Thymus (tissue), 11 donors: Measurements from ENCODE around the gene SYT12. TPM values are rescaled to one million over a fixed set of nuclear protein-coding genes. Genes with fewer than 3 reads are reported as not detected.

ENCODE experiments used
- DNase-seq, 9 donors: peaks; one replicate each; pipeline ENCODE4 v3.0.0-alpha.2; 2013; ENCODE audit warnings: low spot score in 9 of 9, low read depth in 6 of 9, missing footprints in 1 of 9
- H3K27ac ChIP-seq, 2 donors: one replicate each; pipeline ENCODE4 v1.5.1; 2013; ENCODE audit warnings: control low read depth in 1 of 2, low read depth in 1 of 2, low read length in 1 of 2, mild to moderate bottlenecking in 1 of 2, moderate library complexity in 1 of 2
- H3K27me3 ChIP-seq, 2 donors: one replicate each; pipeline ENCODE4 v1.5.1; 2013; ENCODE audit warnings: low read length in 1 of 2; ENCODE audit not compliant: control insufficient read depth in 2 of 2, insufficient read depth in 1 of 2
- H3K36me3 ChIP-seq, 2 donors: one replicate each; pipeline ENCODE4 v1.5.1; 2013; ENCODE audit warnings: low read length in 1 of 2, mild to moderate bottlenecking in 1 of 2, moderate library complexity in 1 of 2; ENCODE audit not compliant: control insufficient read depth in 2 of 2, insufficient read depth in 2 of 2
- H3K4me1 ChIP-seq, 2 donors: one replicate each; pipeline ENCODE4 v1.5.1; 2013; ENCODE audit warnings: low read length in 2 of 2; ENCODE audit not compliant: control insufficient read depth in 2 of 2, insufficient read depth in 2 of 2
- H3K4me3 ChIP-seq, 2 donors: one replicate each; pipeline ENCODE4 v1.5.1; 2013; ENCODE audit warnings: low read length in 2 of 2, control low read depth in 1 of 2, mild to moderate bottlenecking in 1 of 2
- H3K9me3 ChIP-seq, 2 donors: one replicate each; pipeline ENCODE4 v1.5.1; 2013; ENCODE audit warnings: low read length in 1 of 2, mild to moderate bottlenecking in 1 of 2; ENCODE audit not compliant: control insufficient read depth in 2 of 2, insufficient read depth in 1 of 2
- WGBS: extraction: QIAGEN DNeasy Blood & Tissue Kit; methylation state at CpG from one replicate; pipeline ENCODE4 v1.1.7; 2013; 5-methylcytosine and 5-hydroxymethylcytosine counted together
- polyA plus RNA-seq: library from polyadenylated mRNA; stranded (reverse); fragments of 200-250 nt; gene quantifications from one replicate; pipeline ENCODE4 v1.2.3, GENCODE V29; 2013
- total RNA-seq: library from RNA; stranded (reverse); fragments of 120-200 nt; gene quantifications from one replicate; pipeline ENCODE4 v1.2.4, GENCODE V29; 2013
- donor health status: healthy.

SYT12 gene
- total and polyA plus RNA-seq, 2 donors, result 0.09 to 0.68 TPM

DNA sequence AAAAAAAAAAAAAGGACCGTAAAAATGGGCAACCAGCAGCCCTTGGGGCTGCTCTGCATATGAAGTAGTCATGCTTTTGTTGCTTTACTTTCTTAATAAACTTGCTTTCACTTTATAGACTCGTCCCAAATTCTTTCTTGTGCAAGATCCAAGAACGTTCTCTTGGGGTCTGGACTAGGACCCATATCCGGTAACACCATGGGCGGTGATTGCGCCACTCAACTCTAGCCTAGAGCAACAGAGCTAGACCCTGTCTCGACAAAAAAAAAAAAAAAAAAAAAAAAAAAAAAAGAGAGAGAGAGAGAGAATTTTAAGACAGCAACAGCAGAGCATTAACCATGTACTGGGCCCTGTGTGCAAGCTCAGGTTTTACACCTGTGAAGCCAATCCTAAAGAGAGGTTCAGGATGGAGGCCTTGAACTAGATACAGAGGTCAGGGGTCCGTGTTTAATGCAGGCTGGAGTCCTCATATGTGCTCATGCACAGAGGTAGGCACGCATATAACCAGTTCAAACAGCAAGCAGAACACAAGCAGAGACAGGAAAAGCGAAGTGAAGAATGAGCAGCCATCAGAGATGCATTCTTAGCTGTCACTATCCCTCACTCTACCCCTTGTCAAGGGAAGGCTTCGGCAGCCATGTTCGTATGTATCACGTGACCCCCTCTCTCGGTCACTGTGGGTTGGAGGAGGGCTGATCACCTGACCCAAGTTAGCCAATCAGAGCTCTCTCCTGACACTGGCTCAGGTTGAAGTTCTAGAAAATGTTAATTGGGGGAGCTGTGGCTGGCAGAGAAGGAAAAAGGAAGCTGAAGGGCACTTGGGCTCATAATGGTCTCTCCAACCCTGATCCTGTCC, 16.7 kb upstream of the SYT12 start:
- no peak for DNase-seq
- WGBS, result 92% methylated on average over 14 of the region's 14 CpGs
- no peaks in the 10 kb centered on the region for H3K36me3 ChIP-seq
- no peak overlapping the region for H3K27ac ChIP-seq
- H3K4me1 ChIP-seq, result no peaks in the 10 kb centered on the region
- no peaks in the 10 kb centered on the region for H3K9me3 ChIP-seq
- peaks cover 0 to 17% of the 10 kb centered on the region in 2 donors for H3K27me3 ChIP-seq
- no peak overlapping the region for H3K4me3 ChIP-seq

DNA sequence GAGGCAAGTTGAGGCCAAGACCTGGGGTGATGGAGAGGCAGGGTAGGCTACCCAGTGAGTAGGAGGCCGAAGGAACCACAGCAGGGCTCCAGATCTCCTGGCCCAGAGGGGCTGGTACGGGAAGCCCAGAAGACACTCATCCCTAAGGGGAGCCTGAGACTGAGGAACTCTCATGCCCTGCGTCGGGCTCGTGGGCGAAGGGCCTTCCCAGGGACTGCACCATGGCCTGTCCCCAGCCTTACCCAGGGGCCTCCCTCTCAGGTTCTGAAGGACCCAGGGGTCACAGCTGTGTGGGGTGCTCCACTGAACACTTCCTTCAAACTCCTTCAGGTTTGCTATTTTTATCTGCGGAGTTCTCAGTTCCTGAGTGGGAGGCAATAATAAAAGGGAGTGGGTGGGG, 15.8 kb upstream of the SYT12 start:
- Histone ChIP-seq H3K36me3 (no peaks in the 10 kb centered on the region), H3K9me3 (no peaks in the 10 kb centered on the region), H3K4me3 (no peak overlapping the region), H3K27me3 (peaks cover 0 to 16% of the 10 kb centered on the region in 2 donors), H3K4me1 (no peaks in the 10 kb centered on the region), H3K27ac (no peak overlapping the region)
- no peak for DNase-seq
- 99% methylated on average over 7 of the region's 7 CpGs for WGBS

DNA sequence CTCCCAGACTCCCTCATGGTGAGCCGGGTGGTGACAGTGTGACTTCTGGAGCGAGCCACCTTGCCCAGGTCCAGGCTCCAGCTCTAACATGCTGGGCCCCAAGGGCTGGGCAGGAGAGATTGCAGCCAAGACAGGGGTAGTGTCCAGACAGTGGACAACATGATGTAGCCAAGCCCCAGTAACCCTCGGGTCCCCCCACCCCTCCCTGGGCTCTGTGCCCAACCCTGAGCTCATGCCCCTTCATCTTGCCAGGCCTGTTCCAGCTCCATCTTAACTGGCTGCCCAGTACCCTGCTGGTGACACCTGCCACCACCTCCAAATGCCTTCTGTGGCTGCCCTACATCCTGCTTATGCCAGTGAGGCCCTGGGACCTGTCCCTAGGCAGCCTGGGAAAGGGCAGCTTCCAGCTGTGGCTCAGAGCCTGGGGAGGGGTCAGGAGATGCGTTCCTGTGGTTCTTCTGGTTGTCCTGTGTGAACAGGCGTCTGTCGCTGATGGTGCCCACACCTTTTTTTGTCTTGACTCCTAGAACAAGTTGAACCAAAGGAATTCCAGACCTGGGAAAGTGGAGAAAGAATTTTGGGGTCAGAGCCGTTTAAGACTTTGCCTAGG, 12.5 kb upstream of the SYT12 start:
- no peaks in the 10 kb centered on the region for H3K36me3 ChIP-seq
- DNase-seq, result no peak

DNA sequence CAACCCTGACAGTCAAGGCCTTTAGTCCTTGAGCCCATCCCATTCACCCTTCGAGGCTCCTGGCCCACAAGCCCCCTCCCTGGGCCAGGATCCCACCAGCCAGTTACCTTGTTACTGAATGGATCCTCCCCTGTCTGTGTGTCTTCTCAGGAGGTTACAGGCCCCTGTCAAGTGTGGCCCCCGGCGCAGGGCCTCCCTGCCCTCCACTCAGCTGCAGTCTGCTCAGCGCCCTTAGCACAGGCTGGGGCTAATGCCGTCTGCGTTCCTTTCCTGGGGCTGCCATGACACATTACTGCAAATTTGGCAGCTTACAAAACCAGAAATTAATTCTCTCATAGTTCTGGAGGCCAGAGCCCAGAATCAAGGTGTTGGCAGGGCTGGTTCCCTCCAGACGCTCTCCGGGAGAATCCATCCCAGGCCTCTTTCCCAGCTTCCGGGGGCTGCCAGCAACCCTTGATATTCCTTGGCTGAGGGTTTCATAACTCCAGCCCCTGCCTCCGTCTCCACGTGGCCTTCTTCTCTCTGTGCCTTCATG, 9.4 kb upstream of the SYT12 start:
- Histone ChIP-seq H3K27ac (no peak overlapping the region), H3K4me1 (no peaks in the 10 kb centered on the region), H3K4me3 (no peak overlapping the region), H3K27me3 (peaks cover 2 to 41% of the 10 kb centered on the region in 2 donors), H3K36me3 (no peaks in the 10 kb centered on the region), H3K9me3 (no peaks in the 10 kb centered on the region)
- WGBS, result 94% methylated on average over 11 of the region's 11 CpGs
- DNase-seq, result no peak

More for the DNA sequence above, 12.5 kb upstream of the SYT12 start:
- 94% methylated on average over 7 of the region's 7 CpGs for WGBS
- H3K9me3 ChIP-seq, result no peaks in the 10 kb centered on the region
- no peak overlapping the region for H3K4me3 ChIP-seq
- no peak overlapping the region for H3K27ac ChIP-seq
- peaks cover 0 to 26% of the 10 kb centered on the region in 2 donors for H3K27me3 ChIP-seq
- H3K4me1 ChIP-seq, result no peaks in the 10 kb centered on the region

DNA sequence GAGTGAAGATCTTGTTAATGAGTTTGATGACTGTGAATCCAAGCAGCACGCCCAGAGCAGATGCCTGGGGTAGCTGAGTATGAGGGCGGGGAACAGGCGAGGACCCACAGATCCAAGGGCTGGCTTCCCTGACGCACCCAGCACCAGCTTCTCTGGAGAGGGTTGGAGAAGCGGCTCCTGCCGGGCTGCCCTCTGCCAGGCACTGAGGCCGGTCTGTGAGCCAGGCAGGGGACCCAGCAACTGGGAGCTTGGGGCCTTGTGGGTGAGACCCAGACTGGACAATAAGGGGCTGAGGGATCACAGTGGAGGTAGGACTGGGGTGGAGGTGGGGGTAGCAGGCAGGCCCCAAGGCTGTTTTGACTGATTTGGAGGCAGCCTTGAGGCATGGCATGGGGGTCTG, 8.6 kb upstream of the SYT12 start:
- H3K27ac ChIP-seq, result no peak overlapping the region
- no peak overlapping the region for H3K4me3 ChIP-seq
- no peaks in the 10 kb centered on the region for H3K36me3 ChIP-seq
- no peaks in the 10 kb centered on the region for H3K9me3 ChIP-seq
- 98% methylated on average over 7 of the region's 7 CpGs for whole genome bisulfite sequencing
- no peaks in the 10 kb centered on the region for H3K4me1 ChIP-seq
- no peak for DNase-seq
- H3K27me3 ChIP-seq, result peaks cover 2 to 43% of the 10 kb centered on the region in 2 donors

DNA sequence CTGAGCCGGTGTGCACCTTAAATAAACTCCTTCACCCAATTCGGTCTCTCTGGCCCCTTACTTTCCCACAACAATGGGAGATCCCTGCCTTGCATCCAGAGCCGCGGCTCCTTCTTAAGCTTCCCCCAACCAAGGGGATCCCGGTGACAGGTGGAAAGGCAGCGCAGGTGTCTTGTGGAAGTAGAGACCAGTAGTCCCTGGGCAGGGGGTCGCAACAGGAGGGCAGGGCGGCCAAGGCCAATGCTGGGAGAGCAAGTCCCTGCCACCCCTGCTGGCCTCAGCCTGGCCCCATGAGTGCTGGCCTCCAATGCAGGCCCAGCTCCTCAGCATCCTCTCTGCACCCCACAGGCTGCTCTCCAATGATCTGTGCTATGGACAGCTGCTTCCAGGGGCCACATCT, 7.9 kb upstream of the SYT12 start:
- 95% methylated on average over 8 of the region's 8 CpGs for WGBS
- Histone ChIP-seq H3K9me3 (no peaks in the 10 kb centered on the region), H3K27ac (no peak overlapping the region), H3K4me3 (no peak overlapping the region), H3K36me3 (no peaks in the 10 kb centered on the region), H3K27me3 (peaks cover 2 to 50% of the 10 kb centered on the region in 2 donors), H3K4me1 (no peaks in the 10 kb centered on the region)
- DNase-seq, result no peak

DNA sequence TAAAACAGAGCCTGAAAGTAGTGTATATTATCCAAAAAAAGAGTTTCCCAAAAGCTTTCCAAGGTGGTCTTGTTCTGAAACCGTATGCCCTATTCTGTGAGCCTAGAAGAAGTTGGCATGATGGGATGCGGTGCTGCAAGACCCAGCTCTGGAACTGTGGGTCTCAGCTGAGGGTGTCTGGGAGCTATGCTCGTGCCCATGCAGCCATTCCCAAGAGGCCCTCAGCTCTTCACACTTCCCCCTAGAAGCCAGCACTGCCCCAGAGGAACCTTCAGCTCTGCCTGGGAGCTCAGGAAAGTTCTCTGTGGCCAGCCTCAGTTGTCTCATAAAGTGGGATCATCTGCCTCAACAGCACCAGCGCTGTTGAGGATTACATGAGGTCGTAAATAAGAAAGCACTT, 6.4 kb upstream of the SYT12 start:
- 86% methylated on average over 5 of the region's 5 CpGs for WGBS
- no peak overlapping the region for H3K4me3 ChIP-seq

DNA sequence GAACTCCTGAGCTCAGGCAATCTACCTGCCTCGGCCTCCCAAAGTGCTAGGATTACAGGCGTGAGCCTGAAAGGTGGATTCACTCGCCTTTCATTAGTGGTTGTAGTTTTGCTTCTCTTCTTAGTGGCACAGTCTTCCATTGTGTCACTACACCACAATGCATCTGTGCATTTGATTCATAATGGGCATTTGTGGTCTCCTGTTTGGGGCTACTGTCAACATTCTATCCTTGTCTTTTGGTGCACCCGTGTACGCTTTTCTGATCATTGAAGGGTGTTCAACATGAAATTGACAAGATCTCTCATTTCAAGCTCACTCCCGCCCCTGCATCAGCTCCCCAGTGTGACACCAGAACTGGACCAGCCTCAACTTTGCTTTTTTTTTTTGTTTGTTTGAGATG, 2.0 kb upstream of the SYT12 start:
- DNase-seq, result no peak
- Histone ChIP-seq H3K9me3 (peaks cover 1 to 23% of the 10 kb centered on the region in 2 donors), H3K27ac (no peak overlapping the region), H3K36me3 (no peaks in the 10 kb centered on the region), H3K4me1 (peaks cover 6 to 27% of the 10 kb centered on the region in 2 donors), H3K4me3 (no peak overlapping the region), H3K27me3 (peaks cover 44 to 79% of the 10 kb centered on the region in 2 donors)
- WGBS, result 95% methylated on average over 6 of the region's 6 CpGs

More for the DNA sequence above, 6.4 kb upstream of the SYT12 start:
- peaks cover 6 to 63% of the 10 kb centered on the region in 2 donors for H3K27me3 ChIP-seq
- no peaks in the 10 kb centered on the region for H3K36me3 ChIP-seq
- no peak for DNase-seq
- H3K27ac ChIP-seq, result no peak overlapping the region
- H3K9me3 ChIP-seq, result peaks cover 0 to 2% of the 10 kb centered on the region in 2 donors
- H3K4me1 ChIP-seq, result no peaks in the 10 kb centered on the region

DNA sequence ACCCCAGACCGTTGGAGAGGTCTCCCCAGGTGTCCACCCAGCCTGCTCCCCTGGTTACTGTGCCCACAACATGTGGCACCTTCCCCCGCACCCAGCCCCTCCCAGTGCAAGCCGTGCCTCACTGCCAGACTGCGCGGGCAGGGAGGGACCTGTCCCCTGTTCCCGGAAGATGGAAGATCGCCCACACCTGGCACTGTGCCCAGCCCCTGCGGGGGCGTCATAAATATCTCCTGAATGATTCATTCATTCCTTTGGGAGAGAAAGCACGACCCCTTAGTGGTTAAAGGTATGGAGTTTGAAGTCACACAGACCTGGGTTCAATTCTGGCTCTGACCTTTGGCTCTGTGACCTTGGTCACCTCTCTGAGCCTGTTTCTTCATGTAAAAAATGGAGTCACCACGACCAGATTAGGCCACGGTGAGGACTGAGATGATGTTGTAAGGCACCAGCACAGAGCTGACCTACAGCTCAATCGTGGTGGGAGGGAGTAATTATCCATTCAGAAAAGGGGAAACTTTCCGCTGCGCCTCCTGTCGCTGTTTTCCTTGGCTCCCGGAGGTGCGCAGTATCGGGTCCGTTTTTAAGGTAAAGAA, 497 bp upstream of the SYT12 start:
- Histone ChIP-seq H3K27me3 (peaks cover 49 to 86% of the 10 kb centered on the region in 2 donors), H3K9me3 (peaks cover 1 to 27% of the 10 kb centered on the region in 2 donors), H3K27ac (no peak overlapping the region), H3K4me1 (peaks cover 6 to 27% of the 10 kb centered on the region in 2 donors), H3K4me3 (no peak overlapping the region), H3K36me3 (no peaks in the 10 kb centered on the region)
- DNase-seq, result no peak
- WGBS, result 41% methylated on average over 20 of the region's 20 CpGs
